IPS-20b (cell line): Measurements from ENCODE around the gene PLCB4.

Source experiments
- H3K27ac ChIP-seq: one replicate; pipeline ENCODE4 v1.5.1; 2013; ENCODE audit warnings: low read length
- H3K27me3 ChIP-seq: 2 replicates; pipeline ENCODE4 v1.6.1; 2013; ENCODE audit warnings: mild to moderate bottlenecking, low read length, inconsistent platforms; ENCODE audit not compliant: insufficient read depth
- H3K36me3 ChIP-seq: 2 replicates; pipeline ENCODE4 v1.6.1; 2013; ENCODE audit warnings: low read depth, mild to moderate bottlenecking, inconsistent platforms, low read length, moderate library complexity; ENCODE audit not compliant: insufficient read depth
- H3K4me1 ChIP-seq: 2 replicates; pipeline ENCODE4 v1.6.1; 2013; ENCODE audit warnings: mild to moderate bottlenecking, control low read depth, inconsistent platforms, low read length, moderate library complexity; ENCODE audit not compliant: insufficient read depth
- H3K4me3 ChIP-seq: 2 replicates; pipeline ENCODE4 v1.5.1; 2013; ENCODE audit warnings: mild to moderate bottlenecking, low read length, inconsistent platforms
- H3K9ac ChIP-seq: 2 replicates; pipeline ENCODE4 v1.6.1; 2013; ENCODE audit warnings: low read depth, mild to moderate bottlenecking, inconsistent platforms, low read length, moderate library complexity
- H3K9me3 ChIP-seq: 2 replicates; pipeline ENCODE4 v1.6.1; 2013; ENCODE audit warnings: mild to moderate bottlenecking, low read depth, low read length, inconsistent platforms; ENCODE audit not compliant: insufficient read depth

PLCB4 gene

GRCh38 chr20:9082741-9083140 is 13.9 kb downstream of the PLCB4 start:
- Histone ChIP-seq H3K9me3 (no peaks in the 10 kb centered on the region), H3K9ac (no peak overlapping the region), H3K4me1 (no peaks in the 10 kb centered on the region), H3K36me3 (no peaks in the 10 kb centered on the region), H3K27me3 (no peaks in the 10 kb centered on the region), H3K4me3 (no peak overlapping the region), H3K27ac (no peak overlapping the region)

GRCh38 chr20:9087531-9088217 is 18.8 kb downstream of the PLCB4 start:
- H3K9me3 ChIP-seq: no peaks in the 10 kb centered on the region
- no peaks in the 10 kb centered on the region for H3K36me3 ChIP-seq
- H3K27ac ChIP-seq: no peak overlapping the region
- H3K27me3 ChIP-seq: no peaks in the 10 kb centered on the region
- H3K4me3 ChIP-seq: no peak overlapping the region
- no peaks in the 10 kb centered on the region for H3K4me1 ChIP-seq
- no peak overlapping the region for H3K9ac ChIP-seq

GRCh38 chr20:9088556-9088955 is 19.7 kb downstream of the PLCB4 start:
- Histone ChIP-seq H3K4me1 (no peaks in the 10 kb centered on the region), H3K27me3 (no peaks in the 10 kb centered on the region), H3K9ac (no peak overlapping the region), H3K4me3 (no peak overlapping the region), H3K27ac (no peak overlapping the region), H3K36me3 (no peaks in the 10 kb centered on the region), H3K9me3 (no peaks in the 10 kb centered on the region)

GRCh38 chr20:9092113-9092512 is 23.2 kb downstream of the PLCB4 start:
- Histone ChIP-seq H3K4me3 (no peak overlapping the region), H3K4me1 (no peaks in the 10 kb centered on the region), H3K9me3 (no peaks in the 10 kb centered on the region), H3K27me3 (no peaks in the 10 kb centered on the region), H3K9ac (no peak overlapping the region), H3K36me3 (no peaks in the 10 kb centered on the region), H3K27ac (no peak overlapping the region)

GRCh38 chr20:9092655-9093054 is 23.8 kb downstream of the PLCB4 start:
- no peak overlapping the region for H3K27ac ChIP-seq
- H3K27me3 ChIP-seq: no peaks in the 10 kb centered on the region
- no peaks in the 10 kb centered on the region for H3K9me3 ChIP-seq
- H3K4me3 ChIP-seq: no peak overlapping the region
- H3K36me3 ChIP-seq: no peaks in the 10 kb centered on the region
- H3K9ac ChIP-seq: no peak overlapping the region
- no peaks in the 10 kb centered on the region for H3K4me1 ChIP-seq

GRCh38 chr20:9093218-9093957 is 24.5 kb downstream of the PLCB4 start:
- Histone ChIP-seq H3K4me1 (no peaks in the 10 kb centered on the region), H3K27ac (no peak overlapping the region), H3K36me3 (no peaks in the 10 kb centered on the region), H3K4me3 (no peak overlapping the region), H3K9ac (no peak overlapping the region), H3K27me3 (no peaks in the 10 kb centered on the region), H3K9me3 (no peaks in the 10 kb centered on the region)

- Histone ChIP-seq H3K9me3 (no peaks in the 10 kb centered on the region), H3K4me1 (no peaks in the 10 kb centered on the region), H3K36me3 (no peaks in the 10 kb centered on the region), H3K27ac (no peak overlapping the region), H3K27me3 (no peaks in the 10 kb centered on the region), H3K9ac (no peak overlapping the region), H3K4me3 (no peak overlapping the region)
Measured at GRCh38 chr20:9099372-9099771, 30.5 kb downstream of the PLCB4 start.

- Histone ChIP-seq H3K36me3 (no peaks in the 10 kb centered on the region), H3K9ac (no peak overlapping the region), H3K27ac (no peak overlapping the region), H3K4me3 (no peak overlapping the region), H3K27me3 (no peaks in the 10 kb centered on the region), H3K4me1 (no peaks in the 10 kb centered on the region), H3K9me3 (no peaks in the 10 kb centered on the region)
Measured at GRCh38 chr20:9100691-9101090, 31.8 kb downstream of the PLCB4 start.

GRCh38 chr20:9102456-9102855 is 33.6 kb downstream of the PLCB4 start:
- Histone ChIP-seq H3K9me3 (no peaks in the 10 kb centered on the region), H3K4me3 (no peak overlapping the region), H3K9ac (no peak overlapping the region), H3K27me3 (no peaks in the 10 kb centered on the region), H3K27ac (no peak overlapping the region), H3K4me1 (no peaks in the 10 kb centered on the region), H3K36me3 (no peaks in the 10 kb centered on the region)

GRCh38 chr20:9103955-9104354 is 35.1 kb downstream of the PLCB4 start:
- H3K4me1 ChIP-seq: no peaks in the 10 kb centered on the region
- no peaks in the 10 kb centered on the region for H3K27me3 ChIP-seq
- no peak overlapping the region for H3K9ac ChIP-seq
- no peaks in the 10 kb centered on the region for H3K9me3 ChIP-seq
- no peak overlapping the region for H3K27ac ChIP-seq
- H3K4me3 ChIP-seq: no peak overlapping the region
- H3K36me3 ChIP-seq: no peaks in the 10 kb centered on the region

- Histone ChIP-seq H3K27ac (no peak overlapping the region), H3K4me1 (no peaks in the 10 kb centered on the region), H3K9me3 (no peaks in the 10 kb centered on the region), H3K9ac (no peak overlapping the region), H3K27me3 (no peaks in the 10 kb centered on the region), H3K4me3 (no peak overlapping the region), H3K36me3 (no peaks in the 10 kb centered on the region)
Measured at GRCh38 chr20:9108260-9108659, 39.4 kb downstream of the PLCB4 start.

GRCh38 chr20:9109566-9109965 is 40.7 kb downstream of the PLCB4 start:
- H3K9me3 ChIP-seq: no peaks in the 10 kb centered on the region
- no peaks in the 10 kb centered on the region for H3K4me1 ChIP-seq
- no peaks in the 10 kb centered on the region for H3K36me3 ChIP-seq
- no peak overlapping the region for H3K4me3 ChIP-seq
- H3K27me3 ChIP-seq: no peaks in the 10 kb centered on the region
- H3K27ac ChIP-seq: no peak overlapping the region
- no peak overlapping the region for H3K9ac ChIP-seq
